Hematopoietic multipotent progenitor cell treated with erythropoietin and hydrocortisone succinate and interleukin-3 and kit ligand, for 15 days (in vitro differentiated cells): Measurements from ENCODE around the gene RPP40.
"Not testable (repeated sequence)": the region's sequence is repeated elsewhere in the genome, so short reads cannot be mapped to it uniquely, and the experiment has no call there.

Experiments used
- DNase-seq: peaks from one replicate; pipeline ENCODE4 v3.0.0-alpha.2; 2015; ENCODE audit warnings: low spot score

RPP40 gene

GRCh38 chr6:5003604-5004372 lies at the start of gene RPP40:
TSS of gene RPP40 (minus strand) at chr6:5004037. CDS start at chr6:5004002, 35 bp downstream.
- peak; percentile 96 for DNase-seq

- no peak for DNase-seq
Measured at GRCh38 chr6:5053038-5053437, 49.2 kb upstream of the RPP40 start.

GRCh38 chr6:5051394-5051793 lies 47.6 kb upstream of the RPP40 start:
- DNase-seq = no peak

- DNase-seq = no peak
Measured at GRCh38 chr6:5050009-5050408, 46.2 kb upstream of the RPP40 start.

GRCh38 chr6:5046430-5046829 lies 42.6 kb upstream of the RPP40 start:
- no peak for DNase-seq

- no peak for DNase-seq
Measured at GRCh38 chr6:5045416-5045815, 41.6 kb upstream of the RPP40 start.

- DNase-seq = no peak
Measured at GRCh38 chr6:5044866-5045265, 41.0 kb upstream of the RPP40 start.

GRCh38 chr6:5042436-5042835 lies 38.6 kb upstream of the RPP40 start:
- no peak for DNase-seq

GRCh38 chr6:5041955-5042354 lies 38.1 kb upstream of the RPP40 start:
- no peak for DNase-seq

GRCh38 chr6:5036269-5036668 lies 32.4 kb upstream of the RPP40 start:
- no peak for DNase-seq

GRCh38 chr6:5034736-5035135 lies 30.9 kb upstream of the RPP40 start:
- no peak for DNase-seq

GRCh38 chr6:5034328-5034727 lies 30.5 kb upstream of the RPP40 start:
- DNase-seq = no peak

- not testable (repeated sequence) for DNase-seq
Measured at GRCh38 chr6:5033214-5033904, 29.5 kb upstream of the RPP40 start.

GRCh38 chr6:5032706-5033105 lies 28.9 kb upstream of the RPP40 start:
- not testable (repeated sequence) for DNase-seq

- no peak for DNase-seq
Measured at GRCh38 chr6:5031150-5031549, 27.3 kb upstream of the RPP40 start.

- peak; percentile 82 for DNase-seq
Measured at GRCh38 chr6:5030596-5031136, 26.8 kb upstream of the RPP40 start.

GRCh38 chr6:5029609-5030008 lies 25.8 kb upstream of the RPP40 start:
- no peak for DNase-seq

- no peak for DNase-seq
Measured at GRCh38 chr6:5028921-5029320, 25.1 kb upstream of the RPP40 start.

GRCh38 chr6:5028301-5028700 lies 24.5 kb upstream of the RPP40 start:
- no peak for DNase-seq

- no peak for DNase-seq
Measured at GRCh38 chr6:5025911-5026819, 22.3 kb upstream of the RPP40 start.

- no peak for DNase-seq
Measured at GRCh38 chr6:5023923-5024322, 20.1 kb upstream of the RPP40 start.

GRCh38 chr6:5020142-5020541 lies 16.3 kb upstream of the RPP40 start:
- no peak for DNase-seq
